Stimulated activated CD4-positive, alpha-beta T cell treated with anti-CD3 and anti-CD28 coated beads, Interleukin-2, amount 100 ng/mL, for 48 hours (primary cell): ENCODE results near the gene FCAMR.

Experiments used
- DNase-seq, 2 donors: peaks; one replicate each; pipeline ENCODE4 v3.0.0-alpha.2; 2020

FCAMR gene

DNA sequence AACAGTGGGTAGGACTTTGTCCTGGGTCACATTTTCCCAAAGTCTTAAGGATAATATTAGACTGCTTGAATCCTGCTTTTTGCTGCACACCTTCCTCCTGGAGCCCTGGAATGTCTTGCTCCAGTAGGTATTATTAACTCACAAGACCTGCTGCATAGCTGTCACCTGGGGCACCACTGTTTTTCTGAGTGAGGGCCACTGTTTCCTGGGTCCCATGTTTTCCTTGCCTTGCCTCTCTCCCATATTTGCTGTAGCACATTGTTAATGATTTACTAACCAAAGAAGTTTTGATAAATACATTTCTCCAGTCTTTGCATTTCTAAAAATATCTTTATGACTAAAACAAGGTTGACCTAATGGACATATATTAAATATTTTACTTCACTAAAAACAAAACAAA lies 22.5 kb upstream of the FCAMR start:
- no peak for DNase-seq

DNA sequence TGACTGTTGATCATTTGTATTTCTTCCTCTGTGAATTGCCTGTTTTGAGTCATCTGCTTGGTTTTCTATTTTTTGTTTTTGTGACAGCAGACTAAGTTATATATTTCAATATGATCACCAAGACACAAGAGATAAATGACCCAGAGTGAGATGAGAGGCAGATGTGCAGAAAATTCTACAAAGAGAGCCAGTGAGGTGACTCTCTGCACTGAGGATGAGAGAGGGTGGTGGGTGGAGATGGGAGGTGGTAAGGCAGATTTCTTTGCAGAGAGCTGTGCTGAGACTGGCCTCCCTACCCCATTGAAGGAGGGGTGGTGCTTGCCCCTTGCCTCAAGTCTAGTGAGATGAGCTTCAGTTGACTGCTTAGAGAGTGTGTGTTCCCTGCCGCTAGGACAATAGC lies 17.6 kb upstream of the FCAMR start:
- DNase-seq, result no peak

DNA sequence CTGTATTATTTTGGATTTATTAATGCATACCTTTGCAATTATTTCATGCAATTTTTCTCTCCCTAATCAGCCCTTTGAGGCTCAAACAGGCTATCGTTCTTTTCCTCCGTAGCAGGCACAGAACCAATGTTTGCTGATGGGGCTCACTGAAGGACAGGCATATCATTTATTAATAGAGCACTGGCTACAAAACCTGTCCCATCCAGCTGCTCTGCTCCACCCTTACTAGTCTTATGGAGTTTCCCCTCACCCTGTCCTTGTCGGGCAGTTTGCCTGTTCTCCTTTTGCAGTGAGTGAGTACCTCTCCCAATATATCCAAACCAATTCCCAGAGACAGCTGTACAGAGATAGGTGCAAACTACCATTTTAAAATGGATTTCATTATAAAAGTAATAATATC lies 16.6 kb upstream of the FCAMR start:
- DNase-seq, result no peak

DNA sequence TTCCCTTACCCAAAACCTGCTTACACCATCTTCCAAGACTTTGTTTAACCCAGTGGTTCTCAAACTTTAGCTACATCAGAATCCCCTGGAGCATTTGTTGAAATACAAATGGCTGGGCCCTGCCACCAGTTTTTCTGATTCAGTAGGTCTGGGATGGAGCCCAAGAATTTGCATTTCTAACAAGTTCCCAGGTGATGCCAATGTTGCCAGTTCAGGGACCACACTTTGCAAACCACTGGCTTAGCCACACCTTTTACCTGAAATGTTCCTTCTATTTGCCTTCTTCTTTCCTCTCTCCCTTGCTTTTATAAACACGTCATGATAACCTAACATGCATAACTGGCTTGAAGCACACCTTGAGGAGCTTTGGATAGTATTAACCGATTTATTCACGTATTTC lies 16.1 kb upstream of the FCAMR start:
- DNase-seq, result no peak

DNA sequence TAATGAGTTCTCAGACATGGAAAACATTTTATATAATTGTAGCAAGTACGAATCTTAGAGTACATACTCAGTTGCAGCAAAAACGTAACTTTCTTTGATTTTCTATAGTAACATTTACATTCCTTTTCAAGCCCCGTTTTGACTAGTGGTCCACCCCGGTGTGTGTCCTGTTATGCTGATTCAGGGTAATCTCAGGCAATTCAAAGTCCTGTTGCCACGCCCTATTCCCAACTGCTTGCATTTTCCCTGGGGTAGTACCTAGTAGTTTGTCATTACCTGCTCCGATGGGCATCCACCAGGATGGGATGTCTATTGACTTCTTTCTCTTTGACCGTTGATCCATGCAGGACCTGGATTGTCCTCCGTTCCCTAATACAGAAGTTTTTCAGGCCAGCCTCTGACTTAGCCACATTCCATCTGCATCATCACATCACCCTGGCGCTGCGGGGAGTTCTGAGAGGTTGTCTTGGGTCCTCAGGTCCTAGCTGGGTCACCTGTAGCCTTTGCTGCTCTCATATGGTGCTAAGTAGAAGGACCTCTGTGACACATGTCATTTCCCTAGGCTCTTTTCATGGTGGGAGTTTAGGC lies 15.0 kb upstream of the FCAMR start:
- DNase-seq, result no peak

DNA sequence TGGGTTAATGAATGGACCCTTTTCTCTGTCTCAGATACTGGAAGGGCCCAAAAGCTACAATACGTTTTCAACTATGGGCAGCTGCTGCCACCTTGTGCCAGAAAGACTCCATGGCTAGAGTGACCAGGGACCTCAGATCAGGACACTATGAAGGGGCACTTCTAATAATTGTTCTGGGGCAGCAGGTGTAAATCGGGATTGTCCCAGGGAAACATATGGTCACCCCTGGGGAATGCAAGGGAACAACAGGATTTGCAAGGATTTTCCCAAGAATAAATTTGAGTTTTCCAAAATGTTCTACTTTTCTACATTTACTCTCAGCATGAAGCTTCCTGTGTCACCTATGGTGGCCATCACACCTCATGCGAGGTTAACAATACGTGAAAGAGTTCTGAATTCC lies 12.0 kb upstream of the FCAMR start:
- DNase-seq, result peak; percentile 40 to 42

DNA sequence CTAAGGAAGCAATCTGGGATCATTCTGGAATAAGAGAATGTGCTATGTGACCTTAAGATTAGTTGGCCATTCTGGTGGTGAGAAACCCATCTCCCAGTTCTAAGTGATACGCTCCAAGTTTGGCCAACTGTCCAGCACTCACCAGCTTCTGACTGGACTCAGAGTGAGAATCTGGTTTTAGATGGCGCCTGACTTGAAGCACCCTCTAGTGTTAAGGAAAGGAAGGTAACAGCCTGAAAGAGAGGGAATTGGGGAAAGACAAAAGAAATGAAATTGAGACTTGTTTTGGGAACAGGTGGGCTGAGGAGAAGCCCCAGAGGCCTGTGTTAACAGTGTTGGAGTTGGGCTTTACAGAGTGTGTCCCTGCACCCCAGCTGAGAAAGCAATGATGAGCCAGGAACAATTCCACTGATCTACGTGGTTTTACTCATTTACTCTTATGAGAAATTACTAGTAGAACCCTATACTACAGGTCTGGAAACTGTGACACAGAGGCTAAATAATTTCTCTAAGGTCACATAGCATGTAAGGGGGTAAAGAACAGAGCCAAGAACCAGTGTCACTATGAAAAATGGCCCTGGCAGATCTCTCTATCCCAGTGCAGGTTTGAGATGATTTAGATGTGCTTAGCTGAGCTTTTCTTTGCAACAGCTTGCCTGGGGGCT lies 9.3 kb upstream of the FCAMR start:
- DNase-seq, result no peak

DNA sequence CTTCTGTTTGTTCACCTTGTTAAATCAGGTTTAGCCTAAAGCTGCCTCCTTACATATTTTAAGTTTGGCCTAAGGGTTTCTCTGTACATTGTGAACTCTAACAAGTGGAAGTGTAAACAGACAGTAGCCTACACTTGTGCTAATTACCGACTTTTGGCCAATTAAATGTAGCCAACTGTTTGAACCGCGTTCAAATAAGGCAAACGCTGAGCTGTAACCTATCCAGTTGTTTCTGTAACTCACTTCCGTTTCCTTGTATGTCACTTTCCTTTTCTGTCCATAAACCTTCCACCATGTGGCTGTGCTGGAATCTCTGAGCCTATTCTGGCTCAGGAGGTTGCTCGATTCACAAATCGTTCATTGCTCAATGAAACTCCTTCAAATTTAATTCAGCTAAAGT lies 8.0 kb upstream of the FCAMR start:
- no peak for DNase-seq

DNA sequence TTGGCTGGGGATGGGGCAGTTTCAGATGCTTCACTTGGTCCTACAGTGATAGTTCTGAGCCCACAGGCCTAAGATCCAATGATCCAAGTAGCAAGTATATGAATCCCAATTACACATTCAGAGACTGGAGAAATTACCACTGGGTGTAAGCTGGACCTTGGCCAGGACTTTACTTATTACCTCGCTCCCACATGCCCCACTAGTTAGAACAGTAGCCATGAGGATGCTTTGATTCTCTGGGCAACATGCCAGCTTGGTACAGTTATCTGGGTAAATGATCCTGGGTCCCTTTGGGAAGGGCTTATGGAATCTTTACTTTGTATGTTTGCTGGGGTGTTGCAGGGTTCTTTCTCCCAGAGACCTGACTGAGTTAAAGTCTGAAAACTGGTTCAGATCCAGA lies 5.0 kb upstream of the FCAMR start:
- DNase-seq, result no peak

DNA sequence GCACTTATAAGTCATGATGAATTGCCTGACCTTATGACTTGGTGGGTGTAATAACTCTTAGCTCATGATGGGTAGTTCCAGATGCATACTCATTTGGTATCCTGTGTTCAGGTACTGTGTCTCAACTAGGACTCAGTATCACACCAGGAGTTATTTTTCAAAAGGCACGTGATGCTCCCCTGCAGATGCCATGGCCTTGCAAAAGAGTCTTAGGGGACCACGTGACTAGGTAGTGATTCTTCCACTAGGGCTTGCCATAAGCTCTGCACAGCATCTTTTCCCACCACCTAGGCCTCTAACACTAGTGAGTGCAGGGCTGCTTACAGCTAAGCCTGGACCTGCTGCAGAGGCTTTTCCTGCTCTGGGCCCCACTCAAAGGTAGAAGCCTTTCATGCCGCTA lies 3.9 kb upstream of the FCAMR start:
- no peak for DNase-seq

DNA sequence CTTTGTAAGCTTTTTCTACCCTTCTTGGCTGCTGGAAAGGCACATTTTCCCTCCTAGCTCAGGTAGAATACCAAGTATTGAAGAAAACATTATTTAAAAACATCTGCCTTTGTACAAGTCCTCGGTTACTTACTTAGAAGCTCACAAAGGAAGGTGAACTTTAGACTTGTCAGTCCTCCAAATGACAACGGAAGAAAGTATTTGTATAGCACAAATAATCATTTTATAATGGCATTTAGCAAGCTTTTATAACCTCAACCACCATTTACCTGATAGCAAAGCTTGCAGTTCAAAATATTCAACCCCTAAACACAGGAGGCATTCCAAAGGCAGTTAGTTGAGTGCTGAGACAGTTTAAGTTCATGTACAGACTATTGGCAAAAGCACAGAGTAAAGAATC lies 2.5 kb upstream of the FCAMR start:
- DNase-seq, result no peak

DNA sequence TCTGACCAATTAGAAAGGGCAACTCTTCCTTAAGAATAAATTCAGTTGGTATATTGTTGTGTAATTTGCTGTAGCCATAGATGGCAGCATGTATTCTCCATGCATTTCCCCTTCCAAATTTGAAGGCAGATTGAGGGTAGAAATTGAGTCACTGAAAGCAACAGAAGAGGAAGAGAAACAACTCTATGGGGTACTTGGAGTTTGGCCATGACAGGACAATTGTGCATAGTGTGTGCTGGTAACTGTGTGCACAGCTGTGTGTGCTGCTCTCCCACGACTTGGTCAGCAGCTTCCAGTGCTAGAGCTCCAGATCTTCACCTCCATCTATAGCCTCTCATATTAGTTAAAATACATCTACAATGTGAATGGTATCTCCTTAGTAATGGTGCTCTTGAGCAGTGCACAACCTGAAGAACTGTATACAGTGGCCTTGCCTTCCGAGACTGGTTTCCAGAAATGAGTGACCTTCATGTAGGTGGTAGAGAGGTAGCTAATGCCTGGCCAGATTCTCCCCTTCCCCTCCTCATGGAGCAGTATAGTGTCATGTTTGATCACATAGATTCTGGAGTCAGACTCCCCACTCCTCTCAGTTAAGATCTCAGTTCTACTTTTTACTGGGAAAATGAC lies 882 bp upstream of the FCAMR start:
- no peak for DNase-seq

DNA sequence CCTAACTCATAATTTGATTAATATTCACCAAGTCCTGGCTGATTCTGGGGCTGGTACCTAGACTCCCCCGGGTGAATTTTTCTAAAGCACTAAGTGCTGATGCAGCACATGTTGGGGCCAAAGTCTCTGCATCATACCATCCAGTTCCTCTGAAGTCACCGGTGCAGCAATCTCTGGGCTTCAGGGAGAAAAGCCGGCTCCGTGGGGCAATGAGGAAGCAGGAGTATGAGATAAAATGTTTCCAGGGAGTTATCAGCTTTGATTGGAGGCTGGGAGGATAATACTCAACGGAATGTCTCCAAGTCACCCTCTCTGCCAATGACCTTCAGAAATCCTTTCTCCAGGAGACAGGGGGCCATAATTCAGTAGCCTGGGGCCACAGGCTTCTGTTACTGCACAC lies 1.2 kb downstream of the FCAMR start:
- no peak for DNase-seq

DNA sequence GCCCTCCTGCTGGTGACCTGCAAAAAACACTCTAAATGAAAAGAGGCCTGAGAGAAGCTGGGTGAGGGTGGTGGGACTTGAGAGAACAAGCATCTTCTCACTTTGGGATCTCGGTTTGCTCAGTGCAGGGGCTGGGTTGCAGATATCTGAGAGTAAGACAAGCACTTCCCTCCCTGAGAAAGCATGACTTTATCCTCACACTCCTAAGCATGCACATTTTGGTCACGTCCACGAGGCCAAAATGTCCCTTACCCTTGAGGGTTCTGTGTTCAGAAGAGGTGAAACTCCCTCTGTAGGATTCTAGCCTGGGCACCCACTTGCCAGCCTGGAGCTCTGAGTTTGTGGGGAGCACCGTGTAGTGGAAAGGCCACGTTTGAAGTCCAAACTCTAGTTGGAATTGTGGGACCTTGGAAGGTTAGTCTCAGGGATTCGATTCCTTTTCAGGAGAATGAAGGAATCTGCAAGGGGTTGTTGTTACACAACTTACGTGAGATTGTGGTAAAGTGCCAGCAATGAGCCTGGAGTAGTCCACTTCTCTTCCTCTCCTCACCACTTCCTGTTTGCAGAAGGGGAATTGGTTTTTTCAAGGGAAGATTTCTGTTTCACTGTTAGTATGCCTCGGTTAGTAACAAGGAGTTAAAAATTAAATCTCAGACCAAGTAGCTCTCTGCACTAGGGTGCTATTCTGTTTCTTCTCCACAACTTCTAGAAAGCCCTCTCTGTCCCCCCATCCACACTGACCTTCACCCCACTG lies 3.0 kb downstream of the FCAMR start:
- DNase-seq, result no peak

DNA sequence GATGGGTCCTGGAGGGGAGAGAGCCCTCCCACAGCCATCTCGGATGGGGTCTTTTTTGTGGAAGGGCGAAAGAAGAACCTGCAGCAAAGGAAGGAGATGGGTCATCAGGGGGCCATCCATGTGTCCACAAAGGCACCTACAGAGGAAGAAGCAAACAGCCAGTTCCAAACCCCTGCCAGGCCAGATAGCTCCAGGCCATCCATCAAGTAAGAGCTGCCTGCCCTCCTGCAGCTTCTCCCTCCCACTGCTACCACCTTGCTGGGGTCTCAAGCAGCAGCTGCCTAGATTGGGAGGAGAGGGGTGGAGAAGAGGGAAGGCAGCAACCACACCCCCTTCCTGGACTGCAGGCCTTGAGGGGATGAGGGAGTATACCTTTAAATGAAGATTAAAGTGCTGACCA lies 4.5 kb downstream of the FCAMR start:
- DNase-seq, result no peak

DNA sequence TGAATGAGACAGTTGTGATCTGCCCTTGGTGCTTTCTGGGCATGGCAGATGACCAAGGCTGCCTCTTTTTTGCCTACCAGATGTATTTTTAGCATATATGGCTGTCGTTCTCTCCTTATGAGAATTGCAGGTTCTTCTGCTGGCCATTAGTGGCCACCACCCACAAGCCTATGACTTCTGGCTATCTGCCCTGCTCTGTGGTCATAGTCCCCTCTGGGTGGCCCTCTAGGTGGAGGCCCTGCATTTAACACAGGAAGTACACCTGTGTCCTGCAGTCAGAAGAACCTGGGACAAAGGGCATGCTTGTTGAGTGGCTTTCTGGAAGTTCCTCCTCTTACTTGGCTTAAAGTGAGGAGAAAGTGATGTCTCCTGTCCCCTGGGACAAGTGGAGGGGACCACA lies 6.5 kb downstream of the FCAMR start:
- no peak for DNase-seq

DNA sequence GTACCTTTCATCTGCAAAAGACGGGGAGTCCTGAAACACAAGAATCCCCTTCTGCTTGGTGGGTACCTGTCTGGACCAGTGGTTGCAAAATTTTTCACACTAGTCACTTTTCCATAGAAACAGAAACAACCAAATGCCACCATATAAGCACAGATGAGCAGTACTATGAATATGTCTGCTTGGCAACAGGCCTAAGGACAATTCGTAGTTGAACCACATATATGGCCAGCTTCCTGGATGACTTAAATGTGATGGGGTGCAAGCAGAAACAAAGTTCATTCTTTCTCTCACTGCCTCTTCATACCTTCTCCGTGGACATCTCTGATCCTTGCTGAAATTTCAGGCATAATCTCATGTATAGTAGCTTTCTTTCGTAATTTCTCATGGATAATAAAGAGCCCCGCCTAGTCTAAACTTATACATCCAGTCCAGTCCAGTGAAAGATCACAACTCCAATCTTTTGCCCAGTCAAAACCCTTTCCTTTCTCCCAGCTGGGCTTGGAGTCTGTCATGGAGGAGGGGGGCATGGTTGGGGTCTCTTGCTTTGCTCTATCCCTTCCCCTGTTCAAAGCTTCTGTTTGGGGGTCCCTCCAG lies 7.0 kb downstream of the FCAMR start:
- DNase-seq, result no peak

DNA sequence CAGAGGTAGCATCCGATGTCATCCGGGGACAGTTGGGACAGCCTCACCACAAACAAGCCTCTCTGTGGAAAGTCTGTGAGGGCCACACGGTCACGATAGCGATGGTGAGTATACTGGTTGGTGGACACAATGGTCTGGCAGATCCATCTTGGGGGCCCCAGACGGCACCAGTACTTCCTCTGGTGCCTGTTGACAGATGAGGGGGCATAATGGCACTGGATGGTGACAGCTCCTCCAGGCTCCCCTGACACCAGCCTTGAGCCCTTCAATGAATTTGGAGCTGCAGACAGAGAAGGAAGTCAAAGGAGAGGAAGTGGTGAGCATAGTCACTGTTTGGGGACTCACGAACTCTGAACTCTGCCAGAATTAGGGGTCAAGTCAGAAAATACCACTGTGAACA lies 8.0 kb downstream of the FCAMR start:
- DNase-seq, result no peak

DNA sequence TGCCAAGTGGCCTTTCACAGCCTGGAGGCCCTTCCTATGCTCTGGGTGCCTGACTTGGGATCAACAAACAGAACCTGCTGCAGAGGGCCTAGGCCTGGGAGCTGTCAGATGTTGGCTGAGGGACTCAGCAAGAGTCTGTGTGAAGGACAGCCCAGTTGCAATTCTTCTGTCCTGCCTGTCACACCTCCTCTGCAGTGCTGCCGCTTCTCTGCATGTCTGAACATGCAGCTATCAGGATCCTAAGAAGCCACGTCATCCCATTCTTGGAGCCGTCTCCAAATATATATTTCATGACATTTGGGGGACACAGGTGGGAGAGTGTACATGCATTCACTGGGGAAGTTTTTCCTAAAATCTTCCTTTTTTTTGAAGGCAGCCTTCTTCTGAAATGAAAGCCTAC lies 8.6 kb downstream of the FCAMR start:
- no peak for DNase-seq

DNA sequence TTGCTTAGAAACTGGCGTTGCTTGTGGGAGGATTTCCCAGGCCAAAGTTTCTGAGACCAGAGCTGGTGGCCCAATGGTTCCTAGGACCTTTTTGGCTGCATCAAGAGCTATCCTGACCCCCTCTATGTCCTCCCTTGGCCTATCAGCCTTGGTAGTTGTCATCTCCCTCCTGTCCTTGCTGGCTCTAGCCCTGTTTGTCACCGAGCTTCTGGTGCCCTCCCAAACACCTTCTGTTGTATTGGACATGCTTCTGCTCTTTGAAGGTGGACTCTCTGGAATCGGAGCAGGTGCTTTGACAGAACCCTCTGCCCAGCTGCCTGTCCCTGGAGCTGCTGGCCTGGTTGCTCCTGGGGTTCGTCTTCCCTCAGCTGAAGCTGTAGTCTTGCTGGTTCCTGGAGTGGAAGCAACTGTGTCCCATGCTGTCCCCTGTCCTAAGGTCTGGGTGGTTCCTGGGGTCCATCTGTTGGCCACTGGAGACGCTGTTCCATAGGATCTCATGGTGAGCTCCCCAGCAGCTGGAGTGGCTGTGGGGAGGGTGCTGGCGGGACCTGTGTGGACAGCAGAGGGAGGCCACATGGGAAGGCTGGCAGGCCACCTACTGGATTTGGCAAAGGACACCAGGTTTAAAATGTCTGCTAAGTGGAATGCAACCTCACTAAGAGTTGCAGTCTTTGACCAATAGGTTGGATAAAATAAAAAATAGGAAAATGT lies 9.4 kb downstream of the FCAMR start:
- no peak for DNase-seq

DNA sequence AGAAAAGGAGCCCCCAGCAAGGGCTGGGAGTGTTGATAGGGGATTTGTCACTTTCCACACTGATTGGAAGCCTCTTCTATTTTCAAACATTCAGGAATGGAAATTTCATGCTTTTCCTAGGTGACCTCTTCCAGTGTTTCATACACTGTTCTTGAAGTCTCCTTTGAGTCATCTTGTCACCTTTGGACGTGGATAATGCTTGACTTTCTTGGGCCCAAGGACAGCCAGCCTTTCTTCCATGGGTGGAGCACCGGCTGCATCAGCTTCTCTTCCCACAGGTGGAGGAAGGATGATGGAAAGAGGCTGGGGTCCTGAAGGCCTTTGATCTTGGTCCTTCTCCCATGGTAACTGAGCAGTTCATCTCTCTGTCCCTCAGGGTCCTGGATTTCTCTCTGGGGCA lies 12.1 kb downstream of the FCAMR start:
- DNase-seq, result no peak

DNA sequence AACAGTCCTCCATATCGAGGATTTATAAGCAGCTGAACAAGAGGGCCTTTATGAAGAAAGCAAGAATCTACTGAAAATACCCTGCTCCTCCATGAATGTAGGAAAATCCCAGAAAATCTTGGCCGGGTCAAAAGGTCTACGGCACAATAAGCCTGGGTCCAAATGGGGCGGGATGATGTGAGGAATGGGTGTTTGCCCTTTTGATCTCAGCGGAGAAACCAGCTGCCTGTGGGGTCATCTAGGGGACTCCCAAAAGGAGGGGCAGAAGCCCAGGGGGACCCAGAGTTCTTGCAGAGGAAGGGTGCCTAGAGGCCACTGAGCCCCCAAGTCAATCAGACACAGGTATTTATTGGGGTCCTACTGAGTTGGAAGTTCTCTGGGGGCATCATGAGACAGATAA lies 12.6 kb downstream of the FCAMR start:
- DNase-seq, result no peak
